ENCODE results near the gene BACH2. TPM values are rescaled to one million over a fixed set of nuclear protein-coding genes. Genes with fewer than 3 reads are reported as not detected.
A peak's percentile ranks its signal among the peaks of the same experiment; 100 is the strongest.

Gene BACH2
- total and polyA plus RNA-seq, 7 experiments from 2014 or later: 24.8 to 193 (median 117) TPM

- Histone ChIP-seq H3K9me3 (ENCODE audit: control insufficient read depth in 2 of 3, low read length in 3 of 3) (no peaks in the 10 kb centered on the region), H3K36me3 (ENCODE audit: control insufficient read depth in 2 of 3, insufficient read depth in 3 of 3, low read length in 3 of 3) (peaks cover 0 to 50% (median 11%) of the 10 kb centered on the region in 3 experiments), H3K27me3 (ENCODE audit: control insufficient read depth in 2 of 2, insufficient read depth in 2 of 2, low read length in 2 of 2) (no peaks in the 10 kb centered on the region), H3K4me3 (ENCODE audit: low read length) (no peak overlapping the region), H3K4me1 (ENCODE audit: control insufficient read depth in 2 of 2, insufficient read depth in 2 of 2, low read length in 2 of 2) (peaks cover 0 to 10% of the 10 kb centered on the region in 2 donors), H3K27ac (ENCODE audit: low read depth, low read length) (no peak overlapping the region)
- POLR2A ChIA-PET: interaction anchor here (0.8 kb wide), 1 partner anchor 10 kb away, joined by 3 read pairs; no protein-coding TSS in a partner anchor
- peaks cover 9 to 53% (median 41%) of the 10 kb centered on the region in 7 donors for H3K4me1 Mint-ChIP-seq
- peak overlapping the region; percentile 10 to 76 (median 62) for H3K27ac Mint-ChIP-seq
- ATAC-seq (no peak), DNase-seq (no peak)
- CTCF ChIA-PET: interaction anchor here (1.1 to 1.2 kb wide), 2 partner anchors 10 to 39 kb away, joined by 3 to 4 read pairs; no protein-coding TSS in a partner anchor
- no peaks in the 10 kb centered on the region for H3K27me3 Mint-ChIP-seq
- peak overlapping the region in 1 of 10 donors; percentile 66 for H3K4me3 Mint-ChIP-seq
- peaks cover 12 to 48% (median 37%) of the 10 kb centered on the region in 5 donors for H3K36me3 Mint-ChIP-seq
- H3K9me3 Mint-ChIP-seq: peaks cover 0 to 2% (median 0%) of the 10 kb centered on the region in 11 donors
- intact Hi-C loops (cut with micrococcal nuclease): no loop called here
These were observed 287.6 kb downstream of the BACH2 start for GRCh38 chr6:90008908-90009501.

GRCh38 chr6:90008189-90008907, 288.3 kb downstream of the BACH2 start:
- DNase-seq (no peak), ATAC-seq (no peak)
- no peaks in the 10 kb centered on the region for H3K27me3 Mint-ChIP-seq
- peaks cover 12 to 47% (median 35%) of the 10 kb centered on the region in 5 donors for H3K36me3 Mint-ChIP-seq
- no peaks in the 10 kb centered on the region for H3K9me3 ChIP-seq (ENCODE audit: control insufficient read depth in 2 of 3, low read length in 3 of 3)
- H3K27ac ChIP-seq (ENCODE audit: low read depth, low read length): no peak overlapping the region
- ChIA-PET POLR2A (interaction anchor here (0.8 kb wide), 1 partner anchor 9 kb away, joined by 3 read pairs; no protein-coding TSS in a partner anchor), CTCF (interaction anchor here (1.2 kb wide), 1 partner anchor 9 kb away, joined by 4 read pairs; no protein-coding TSS in a partner anchor)
- H3K4me3 ChIP-seq (ENCODE audit: low read length): no peak overlapping the region
- peaks cover 0 to 2% (median 0%) of the 10 kb centered on the region in 11 donors for H3K9me3 Mint-ChIP-seq
- H3K27ac Mint-ChIP-seq: peak overlapping the region in 8 of 9 donors; percentile 10 to 76 (median 64)
- intact Hi-C loops (cut with micrococcal nuclease): no loop called here
- peaks cover 9 to 53% (median 37%) of the 10 kb centered on the region in 7 donors for H3K4me1 Mint-ChIP-seq
- peak overlapping the region in 1 of 10 donors; percentile 1 for H3K4me3 Mint-ChIP-seq
- no peaks in the 10 kb centered on the region for H3K27me3 ChIP-seq (ENCODE audit: control insufficient read depth in 2 of 2, insufficient read depth in 2 of 2, low read length in 2 of 2)
- peaks cover 0 to 10% of the 10 kb centered on the region in 2 donors for H3K4me1 ChIP-seq (ENCODE audit: control insufficient read depth in 2 of 2, insufficient read depth in 2 of 2, low read length in 2 of 2)
- H3K36me3 ChIP-seq (ENCODE audit: control insufficient read depth in 2 of 3, insufficient read depth in 3 of 3, low read length in 3 of 3): peaks cover 0 to 57% (median 11%) of the 10 kb centered on the region in 3 experiments

DNA sequence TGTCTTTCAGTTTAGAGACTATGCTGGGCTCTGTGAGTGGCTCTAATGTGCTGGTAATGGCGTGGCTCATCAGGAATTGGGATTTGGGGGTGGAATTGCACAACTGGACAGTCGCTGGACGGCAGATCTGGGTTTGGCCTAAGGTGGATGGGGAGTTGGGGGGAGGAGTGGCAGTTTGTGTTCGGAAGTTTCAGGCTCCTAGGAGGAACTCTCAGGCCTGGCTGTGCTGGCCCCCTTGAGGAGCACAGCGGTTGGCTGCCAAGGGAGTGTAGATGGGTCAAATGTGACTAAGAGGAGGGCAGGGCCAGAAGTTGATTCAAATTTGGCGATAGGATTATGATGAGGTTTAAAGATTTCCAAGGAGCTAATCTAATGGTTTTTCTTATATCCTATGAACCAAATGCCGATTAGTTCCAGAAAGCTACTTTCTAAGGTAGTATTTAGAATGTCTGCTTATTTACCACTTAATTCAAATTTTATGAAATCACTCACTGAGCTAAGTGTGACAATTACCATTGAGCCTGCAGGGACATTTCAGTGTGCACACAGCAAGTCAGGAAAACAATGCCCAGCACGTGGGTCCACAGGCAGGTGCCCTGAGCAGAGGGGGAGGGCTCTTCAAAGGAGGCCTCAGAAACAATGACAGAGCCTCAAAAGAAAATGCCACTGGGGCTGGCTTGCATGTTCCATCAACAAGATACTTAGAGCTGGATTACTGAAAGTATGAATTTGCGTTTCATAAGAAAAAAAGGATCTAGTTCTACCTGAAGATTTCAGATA, 291.4 kb downstream of the BACH2 start:
- Histone ChIP-seq H3K36me3 (ENCODE audit: control insufficient read depth in 2 of 3, insufficient read depth in 3 of 3, low read length in 3 of 3) (peaks cover 0 to 80% (median 17%) of the 10 kb centered on the region in 3 experiments), H3K9me3 (ENCODE audit: control insufficient read depth in 2 of 3, low read length in 3 of 3) (no peaks in the 10 kb centered on the region), H3K27me3 (ENCODE audit: control insufficient read depth in 2 of 2, insufficient read depth in 2 of 2, low read length in 2 of 2) (no peaks in the 10 kb centered on the region), H3K4me1 (ENCODE audit: control insufficient read depth in 2 of 2, insufficient read depth in 2 of 2, low read length in 2 of 2) (peaks cover 0 to 10% of the 10 kb centered on the region in 2 donors), H3K4me3 (ENCODE audit: low read length) (no peak overlapping the region), H3K27ac (ENCODE audit: low read depth, low read length) (no peak overlapping the region)
- H3K4me1 Mint-ChIP-seq: peaks cover 9 to 31% (median 19%) of the 10 kb centered on the region in 7 donors
- peak overlapping the region in 6 of 9 donors; percentile 33 to 66 (median 61) for H3K27ac Mint-ChIP-seq
- no peaks in the 10 kb centered on the region for H3K27me3 Mint-ChIP-seq
- peaks cover 0 to 2% (median 0%) of the 10 kb centered on the region in 11 donors for H3K9me3 Mint-ChIP-seq
- DNase-seq (no peak), ATAC-seq (no peak)
- ChIA-PET POLR2A (no interaction called here), CTCF (interaction anchor here (1.3 kb wide), 1 partner anchor 9 kb away, joined by 3 read pairs; no protein-coding TSS in a partner anchor)
- peak overlapping the region in 1 of 10 donors; percentile 58 for H3K4me3 Mint-ChIP-seq
- peaks cover 12 to 37% (median 28%) of the 10 kb centered on the region in 5 donors for H3K36me3 Mint-ChIP-seq
- intact Hi-C loops (cut with micrococcal nuclease): no loop called here

- Histone ChIP-seq H3K27ac (ENCODE audit: low read depth, low read length) (no peak overlapping the region), H3K4me1 (ENCODE audit: control insufficient read depth in 2 of 2, insufficient read depth in 2 of 2, low read length in 2 of 2) (peaks cover 0 to 10% of the 10 kb centered on the region in 2 donors), H3K36me3 (ENCODE audit: control insufficient read depth in 2 of 3, insufficient read depth in 3 of 3, low read length in 3 of 3) (peaks cover 0 to 80% (median 17%) of the 10 kb centered on the region in 3 experiments), H3K27me3 (ENCODE audit: control insufficient read depth in 2 of 2, insufficient read depth in 2 of 2, low read length in 2 of 2) (no peaks in the 10 kb centered on the region), H3K4me3 (ENCODE audit: low read length) (no peak overlapping the region), H3K9me3 (ENCODE audit: control insufficient read depth in 2 of 3, low read length in 3 of 3) (no peaks in the 10 kb centered on the region)
- no peak overlapping the region for H3K4me3 Mint-ChIP-seq
- no peak for ATAC-seq
- CTCF ChIA-PET: interaction anchor here (0.6 kb wide), 1 partner anchor 38 kb away, joined by 3 read pairs; no protein-coding TSS in a partner anchor
- peaks cover 9 to 28% (median 17%) of the 10 kb centered on the region in 7 donors for H3K4me1 Mint-ChIP-seq
- H3K36me3 Mint-ChIP-seq: peaks cover 12 to 37% (median 30%) of the 10 kb centered on the region in 5 donors
- peak overlapping the region in 3 of 9 donors; percentile 43 to 62 (median 60) for H3K27ac Mint-ChIP-seq
- DNase-seq: peak in 3 of 9 donors; percentile 6 to 16 (median 8)
- POLR2A ChIA-PET: no interaction called here
- intact Hi-C loops (cut with micrococcal nuclease): no loop called here
- peaks cover 0 to 2% (median 0%) of the 10 kb centered on the region in 11 donors for H3K9me3 Mint-ChIP-seq
- no peaks in the 10 kb centered on the region for H3K27me3 Mint-ChIP-seq
These were observed 292.1 kb downstream of the BACH2 start for GRCh38 chr6:90004511-90004910.

- no peak overlapping the region for H3K4me3 ChIP-seq (ENCODE audit: low read length)
- H3K27me3 Mint-ChIP-seq: no peaks in the 10 kb centered on the region
- intact Hi-C loops (cut with micrococcal nuclease): no loop called here
- H3K27me3 ChIP-seq (ENCODE audit: control insufficient read depth in 2 of 2, insufficient read depth in 2 of 2, low read length in 2 of 2): no peaks in the 10 kb centered on the region
- peaks cover 7 to 23% (median 12%) of the 10 kb centered on the region in 7 donors for H3K4me1 Mint-ChIP-seq
- POLR2A ChIA-PET: no interaction called here
- H3K9me3 ChIP-seq (ENCODE audit: control insufficient read depth in 2 of 3, low read length in 3 of 3): no peaks in the 10 kb centered on the region
- H3K9me3 Mint-ChIP-seq: peaks cover 0 to 2% (median 0%) of the 10 kb centered on the region in 11 donors
- peak overlapping the region in 1 of 9 donors; percentile 43 for H3K27ac Mint-ChIP-seq
- H3K36me3 Mint-ChIP-seq: peaks cover 12 to 32% (median 25%) of the 10 kb centered on the region in 5 donors
- H3K4me3 Mint-ChIP-seq: no peak overlapping the region
- no peak overlapping the region for H3K27ac ChIP-seq (ENCODE audit: low read depth, low read length)
- CTCF ChIA-PET: interaction anchor here (0.6 kb wide), 1 partner anchor 38 kb away, joined by 3 read pairs; no protein-coding TSS in a partner anchor
- no peak for DNase-seq
- H3K4me1 ChIP-seq (ENCODE audit: control insufficient read depth in 2 of 2, insufficient read depth in 2 of 2, low read length in 2 of 2): peaks cover 0 to 8% of the 10 kb centered on the region in 2 donors
- no peak for ATAC-seq
- H3K36me3 ChIP-seq (ENCODE audit: control insufficient read depth in 2 of 3, insufficient read depth in 3 of 3, low read length in 3 of 3): peaks cover 0 to 76% (median 17%) of the 10 kb centered on the region in 3 experiments
These were observed 292.7 kb downstream of the BACH2 start for GRCh38 chr6:90003941-90004340.

Data from naive thymus-derived CD4-positive, alpha-beta T cell (primary cell).